HS-5 (cell line): ENCODE measurements around the gene LTC4S.
A peak's percentile ranks its signal among the peaks of the same experiment; 100 is the strongest.

Source experiments
- DNase-seq: peaks from one replicate; pipeline ENCODE4 v3.0.0-alpha.2; 2012; ENCODE audit warnings: low read depth

Gene LTC4S

GRCh38 chr5:179812135-179812825, 18.5 kb downstream of the LTC4S start:
- no peak for DNase-seq

DNA sequence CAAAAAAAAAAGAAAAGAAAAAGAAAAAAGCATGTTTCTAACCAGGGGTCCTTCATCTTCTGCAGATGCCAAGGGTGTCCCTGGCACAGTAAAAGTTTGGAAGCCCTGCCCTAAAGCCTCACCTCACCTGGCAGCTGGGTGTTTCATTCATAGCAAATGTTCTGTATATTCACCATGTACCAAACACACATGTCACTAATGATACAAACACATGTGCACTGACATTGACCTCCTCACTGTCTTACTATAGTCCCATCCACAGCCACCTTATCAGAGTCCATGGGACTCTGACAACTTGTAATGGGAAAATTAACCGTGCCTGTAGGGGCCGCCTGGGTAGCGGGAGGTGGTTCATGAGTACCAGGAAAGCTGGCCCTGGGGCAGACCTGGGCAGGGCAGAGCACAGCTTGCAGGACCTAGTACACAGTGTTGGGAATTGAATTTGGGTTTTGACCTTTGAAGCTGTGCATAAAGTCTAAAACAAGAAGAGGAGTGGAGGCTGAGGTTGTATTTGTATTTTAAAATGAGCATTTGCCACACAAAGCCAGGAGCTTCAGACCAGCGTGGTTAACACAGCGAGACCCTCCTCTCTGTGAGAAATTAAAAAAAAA, 19.3 kb downstream of the LTC4S start:
- no peak for DNase-seq

- DNase-seq = no peak
Observed at GRCh38 chr5:179814090-179814489, 20.3 kb downstream of the LTC4S start.

DNA sequence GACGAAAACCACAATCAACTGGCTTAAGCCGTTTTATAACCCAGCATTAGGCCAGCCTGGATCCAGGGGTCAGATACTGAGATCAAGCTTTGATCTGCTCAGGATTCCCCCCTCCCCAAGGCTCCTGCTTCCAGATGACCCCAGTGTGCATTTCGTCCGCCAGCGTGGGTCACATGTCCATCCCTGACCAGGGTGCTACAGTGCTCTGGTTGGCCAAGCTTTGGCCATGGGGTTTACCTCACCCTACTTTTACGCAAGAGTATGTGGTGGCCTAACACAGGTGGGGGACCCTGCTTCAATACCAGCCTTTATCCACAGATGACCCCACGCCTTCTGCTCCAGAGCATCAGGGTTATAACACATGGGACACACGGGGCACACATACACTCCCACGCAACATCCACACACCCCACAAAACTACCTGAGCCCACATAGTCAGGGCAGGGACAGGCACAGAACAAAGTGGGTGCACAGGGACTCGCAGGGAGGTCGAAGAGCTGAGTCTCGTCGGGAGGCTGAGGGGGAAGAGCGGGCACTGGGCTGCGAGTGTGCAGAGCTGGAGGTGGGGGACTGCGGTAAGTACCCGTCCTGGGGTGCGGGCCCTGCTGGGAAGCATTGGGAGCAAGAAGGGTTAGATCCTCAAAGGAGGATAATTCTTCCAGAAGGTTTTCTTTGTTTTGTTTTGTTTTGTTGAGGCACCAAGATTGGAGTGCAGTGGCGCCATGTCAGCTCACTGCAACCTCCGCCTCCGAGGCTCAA, 21.9 kb downstream of the LTC4S start:
- no peak for DNase-seq

DNA sequence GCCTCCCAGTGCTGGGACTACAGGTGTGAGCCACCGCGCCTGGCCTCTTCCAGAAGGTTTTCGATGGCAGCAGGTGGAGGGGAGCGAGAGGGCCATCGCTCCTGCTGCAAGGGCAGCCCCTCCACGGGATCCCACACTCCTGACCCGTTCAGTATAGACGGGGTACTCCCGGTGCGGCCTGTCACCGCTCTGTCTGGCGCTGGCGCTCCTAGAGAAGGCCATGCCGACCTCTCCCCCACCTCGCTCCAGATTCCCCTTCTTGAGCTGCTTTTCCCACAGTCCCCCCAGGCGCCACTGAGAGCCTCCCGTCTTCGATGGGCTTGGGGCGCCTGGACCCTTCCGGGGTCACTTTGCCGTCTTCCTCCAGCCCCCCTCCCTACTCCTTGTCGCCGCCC, 22.6 kb downstream of the LTC4S start:
- no peak for DNase-seq

DNA sequence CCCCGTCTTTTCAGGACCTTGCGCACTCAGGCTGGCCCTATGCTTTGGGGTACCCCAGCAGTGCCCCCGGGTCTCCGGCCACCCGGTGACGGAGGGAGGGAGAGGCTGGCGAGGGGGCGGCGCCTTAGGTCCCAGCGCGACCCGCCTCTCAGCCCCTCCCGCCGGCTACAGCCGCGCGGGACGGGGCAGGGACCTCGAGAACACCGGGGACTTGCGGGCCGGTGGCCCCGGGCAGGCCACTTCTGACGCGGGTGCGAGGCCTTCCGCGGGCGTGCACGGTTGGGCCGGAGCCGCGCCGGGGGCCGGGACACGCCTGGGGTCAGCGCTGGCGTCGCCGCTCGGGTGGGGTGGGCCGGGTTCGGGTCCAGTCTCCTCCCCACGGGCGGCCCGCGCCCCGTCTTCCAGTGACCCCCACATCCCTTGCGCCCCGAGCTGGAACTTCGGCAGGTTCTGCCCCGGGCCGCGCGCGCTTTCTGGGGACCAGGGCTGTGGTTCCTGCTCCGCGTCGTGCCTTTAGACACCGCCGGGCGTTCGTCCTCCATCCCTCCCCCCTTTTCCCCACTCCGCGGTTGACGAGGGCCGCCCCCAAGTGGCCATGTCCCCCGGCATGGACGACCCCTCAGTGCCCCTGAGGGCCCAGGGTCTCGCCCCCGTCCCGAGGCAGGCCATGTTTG, 23.1 kb downstream of the LTC4S start:
- no peak for DNase-seq

DNA sequence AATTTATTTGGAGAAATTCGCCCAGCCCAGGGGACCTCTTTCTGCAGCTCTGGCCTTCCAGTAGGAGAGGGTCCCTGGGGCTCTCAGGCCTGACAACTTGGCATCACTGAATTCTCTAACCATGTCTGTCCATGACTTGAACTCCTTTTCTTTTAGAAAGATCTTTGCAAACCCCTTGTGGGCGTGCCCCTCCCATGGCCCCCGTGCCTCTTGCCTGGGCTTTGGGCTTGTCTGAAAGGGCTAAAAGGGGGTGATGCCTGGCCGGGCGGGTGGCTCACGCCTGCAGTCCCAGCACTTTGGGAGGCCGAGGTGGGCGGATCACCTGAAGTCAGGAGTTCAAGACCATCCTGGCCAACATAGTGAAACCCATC, 23.7 kb downstream of the LTC4S start:
- no peak for DNase-seq

GRCh38 chr5:179817890-179818745, 24.3 kb downstream of the LTC4S start:
- no peak for DNase-seq

GRCh38 chr5:179818746-179819295, 25.0 kb downstream of the LTC4S start:
- peak; percentile 76 for DNase-seq

DNA sequence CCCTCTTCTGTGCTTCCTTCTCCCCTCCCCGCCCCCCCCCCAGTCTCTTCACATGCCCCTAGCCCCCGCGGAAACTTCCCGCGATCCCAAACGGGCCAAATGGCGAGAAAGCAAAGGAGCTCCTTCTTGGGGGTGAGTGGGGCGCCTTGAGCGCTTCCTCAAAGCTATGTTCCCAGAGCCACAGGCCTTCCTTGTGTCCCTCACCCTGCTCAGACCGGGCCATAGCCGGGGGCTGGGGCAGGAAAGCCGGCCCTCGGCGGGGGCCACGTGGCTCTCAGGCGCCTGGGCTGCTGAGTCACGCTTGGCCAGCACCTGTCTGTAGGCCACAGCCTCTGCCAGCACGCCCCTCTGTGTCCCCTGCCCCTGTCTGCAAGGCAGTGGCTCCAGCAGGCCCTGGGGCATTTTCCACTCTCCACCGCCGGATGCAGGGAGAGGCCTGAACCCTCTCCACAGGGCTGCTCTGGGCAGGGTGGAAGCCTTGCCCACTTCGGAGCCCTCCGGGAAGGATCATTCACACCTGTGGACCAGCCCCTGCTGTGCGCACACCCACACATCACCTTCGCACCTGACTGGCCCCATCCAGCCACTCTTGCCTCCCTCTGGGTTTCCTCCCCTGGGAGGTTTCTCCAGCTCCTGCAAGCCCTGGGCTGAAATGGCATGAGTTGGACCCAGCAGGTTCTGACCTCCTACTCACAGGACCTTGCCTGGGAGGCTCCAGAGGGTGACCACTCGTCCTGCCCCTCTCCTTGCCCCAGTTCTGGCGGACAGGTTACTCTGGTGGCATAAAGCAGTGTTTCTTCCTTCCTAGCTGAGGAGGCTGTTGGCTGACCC, 25.7 kb downstream of the LTC4S start:
- DNase-seq = no peak

DNA sequence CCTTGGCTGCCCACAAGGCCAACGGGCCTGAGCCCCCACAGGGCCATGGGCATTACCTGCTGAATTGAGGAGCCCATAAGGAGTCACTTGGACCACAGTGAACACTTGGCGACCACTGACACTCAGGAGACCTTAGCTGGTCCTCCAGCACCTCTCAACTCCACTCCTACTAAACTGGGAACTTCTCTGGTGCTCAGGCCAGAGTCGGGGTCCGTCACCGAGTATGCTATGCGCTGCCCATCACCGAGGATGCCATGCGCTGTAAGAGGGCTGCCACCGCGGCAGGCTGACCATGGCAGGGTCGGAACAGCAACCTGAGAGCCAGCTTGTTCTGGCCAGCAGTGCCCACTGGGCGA, 26.3 kb downstream of the LTC4S start:
- no peak for DNase-seq

GRCh38 chr5:179820483-179821297, 26.9 kb downstream of the LTC4S start, which contains the start of gene SQSTM1:
Gene SQSTM1 (plus strand): TSS chr5:179820905. CDS start chr5:179820937, 32 bp downstream.
- no peak for DNase-seq

DNA sequence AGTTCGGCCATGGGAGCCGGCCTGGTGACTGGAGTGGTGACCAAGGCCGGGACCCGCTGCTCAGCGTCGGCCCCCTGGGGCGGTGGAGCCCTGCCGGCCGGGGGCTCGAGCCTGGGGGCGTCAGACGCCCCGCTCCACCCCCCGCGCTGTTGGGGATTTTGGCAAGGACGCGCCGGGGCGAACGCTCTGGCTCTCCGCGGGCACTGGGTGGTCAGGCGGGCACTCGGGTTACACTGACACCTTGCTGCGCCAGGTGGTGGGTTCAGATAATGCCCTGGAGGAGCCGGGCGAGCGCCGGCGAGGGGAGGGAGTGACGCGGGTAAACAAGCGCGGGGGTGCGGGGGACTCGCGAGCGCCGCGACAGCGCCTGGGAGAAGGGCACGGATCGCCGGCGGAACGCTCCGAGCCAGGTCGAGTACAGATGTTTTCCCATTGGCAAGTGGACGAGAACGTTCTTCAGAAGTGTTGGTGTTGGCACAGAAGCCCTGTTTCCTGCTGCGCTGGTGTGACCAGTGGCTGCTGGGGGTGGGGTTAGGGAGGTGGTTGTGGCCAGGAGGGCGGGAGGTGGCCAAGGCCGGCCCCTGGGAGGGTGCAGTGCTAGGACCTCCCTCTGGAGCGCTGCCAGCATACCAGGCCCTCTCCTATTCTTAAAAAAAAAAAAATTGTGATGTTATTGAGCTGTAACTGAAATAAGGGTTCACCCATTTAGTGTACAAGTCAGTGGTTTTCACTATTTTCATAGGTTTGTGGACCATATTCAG, 27.7 kb downstream of the LTC4S start:
- DNase-seq = peak; percentile 73

DNA sequence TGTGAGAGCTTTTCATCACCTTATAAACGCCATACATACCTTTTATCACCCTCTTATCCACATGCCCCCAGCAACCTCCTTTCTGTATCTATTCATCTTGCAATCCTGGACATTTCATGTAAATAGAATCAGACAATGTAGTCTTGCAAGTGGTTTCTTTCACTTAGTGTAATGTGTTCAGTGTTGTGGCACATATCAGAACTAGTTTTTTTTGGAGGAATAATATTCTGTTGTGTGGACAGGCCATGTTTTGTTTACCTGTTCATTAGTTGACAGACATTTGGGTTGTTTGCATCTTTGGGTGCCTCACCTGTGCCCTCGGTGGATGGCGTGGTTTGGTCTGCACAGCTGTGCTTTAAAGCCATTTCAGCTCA, 28.3 kb downstream of the LTC4S start:
- DNase-seq = no peak

- DNase-seq = no peak
Observed at GRCh38 chr5:179822444-179822990, 28.7 kb downstream of the LTC4S start.

- no peak for DNase-seq
Observed at GRCh38 chr5:179823937-179824744, 30.4 kb downstream of the LTC4S start.

- DNase-seq = no peak
Observed at GRCh38 chr5:179824745-179825112, 30.9 kb downstream of the LTC4S start.

GRCh38 chr5:179825655-179826182, 31.9 kb downstream of the LTC4S start:
- DNase-seq = no peak
